B cell (primary cell): Measurements from ENCODE around the gene LSM14B. TPM values are rescaled to one million over a fixed set of nuclear protein-coding genes. Genes with fewer than 3 reads are reported as not detected.

Source experiments
- ATAC-seq: fragments of 200-7000 bp; cut with Tn5 transposase; one replicate; pipeline ENCODE4 v1.10.0; 2021; ENCODE audit warnings: low read depth, mild to moderate bottlenecking, moderate number of reproducible peaks, moderate library complexity
- CTCF ChIA-PET: fragments of 350-600 bp; sonication (Branson Sonifier 250); formaldehyde crosslinking; loops from one replicate; lab custom pipeline; 2021; ENCODE audit warnings: antibody characterized with exemption, inconsistent platforms; lab: Charles Lee
- POLR2A ChIA-PET: fragments of 350-600 bp; sonication (Branson Sonifier 250); formaldehyde crosslinking; loops from one replicate; lab custom pipeline; 2021; ENCODE audit warnings: antibody characterized with exemption; lab: Charles Lee
- DNase-seq: peaks from one replicate; pipeline ENCODE4 v3.0.0; 2013
- H2AFZ ChIP-seq: 2 replicates; pipeline ENCODE4 v1.6.1; 2012; ENCODE audit warnings: mild to moderate bottlenecking, low read depth, low read length; ENCODE audit not compliant: insufficient read depth, poor library complexity, severe bottlenecking
- H3K27ac ChIP-seq, 2 donors: 1 replicate in 1 of 2; 2 replicates in 1 of 2; pipeline ENCODE4 v1.5.1; 2012 to 2013; ENCODE audit warnings: low read length in 2 of 2, mild to moderate bottlenecking in 2 of 2, moderate library complexity in 1 of 2
- H3K27me3 ChIP-seq, 4 experiments: fragments of 200-600 bp in 1 of 4; sonication (generic) in 1 of 4; replicated peaks in 1 of 4; 1 replicate in 2 of 4; 2 replicates in 2 of 4; pipeline versions ENCODE4 v1.6.1 to v1.7.0; 2013 to 2016; ENCODE audit warnings: low read length in 3 of 4, mild to moderate bottlenecking in 2 of 4, mixed read lengths in 1 of 4, moderate library complexity in 1 of 4; ENCODE audit not compliant: insufficient read depth in 4 of 4, control insufficient read depth in 3 of 4; ENCODE audit errors: control extremely low read depth in 1 of 4
- H3K36me3 ChIP-seq, 2 experiments: replicated peaks in 1 of 2; 1 replicate in 1 of 2; 2 replicates in 1 of 2; pipeline versions ENCODE4 v1.6.1 to v1.7.1; 2013; ENCODE audit warnings: low read length in 1 of 2; ENCODE audit not compliant: insufficient read depth in 2 of 2, control insufficient read depth in 1 of 2; ENCODE audit errors: control extremely low read depth in 1 of 2, extremely low read depth in 1 of 2
- H3K4me1 ChIP-seq, 2 donors: fragments of 200-600 bp in 1 of 2; sonication (generic) in 1 of 2; 1 replicate in 1 of 2; 2 replicates in 1 of 2; pipeline versions ENCODE4 v1.5.1 to v1.6.1; 2013 to 2017; ENCODE audit warnings: low read length in 2 of 2; ENCODE audit not compliant: control insufficient read depth in 2 of 2, insufficient read depth in 2 of 2
- H3K4me2 ChIP-seq: replicated peaks from 2 replicates; pipeline ENCODE3; 2012; ENCODE audit warnings: mild to moderate bottlenecking, low read depth, low read length; ENCODE audit not compliant: poor library complexity, severe bottlenecking
- H3K4me3 ChIP-seq, 5 experiments: fragments of 200-600 bp in 1 of 5; sonication (generic) in 1 of 5; 1 replicate in 3 of 5; 2 replicates in 2 of 5; pipeline versions ENCODE4 v1.5.1 to v1.7.0; 2011 to 2016; ENCODE audit warnings: low read length in 4 of 5, mild to moderate bottlenecking in 4 of 5, low read depth in 2 of 5, control low read depth in 1 of 5, moderate library complexity in 1 of 5; ENCODE audit not compliant: insufficient read depth in 1 of 5; ENCODE audit errors: control extremely low read depth in 1 of 5, extremely low read depth in 1 of 5
- H3K79me2 ChIP-seq: fragments of 200-600 bp; sonication (generic); one replicate; pipeline ENCODE4 v1.6.0; 2016; ENCODE audit warnings: low read length; ENCODE audit not compliant: control insufficient read depth, insufficient read depth
- H3K9ac ChIP-seq: fragments of 200-600 bp; sonication (generic); 2 replicates; pipeline ENCODE4 v1.6.1; 2017; ENCODE audit warnings: mild to moderate bottlenecking, low read length, moderate library complexity
- H3K9me3 ChIP-seq, 3 donors: one replicate each; pipeline versions ENCODE4 v1.6.1 to v1.7.1; 2013; ENCODE audit warnings: low read length in 2 of 3; ENCODE audit not compliant: control insufficient read depth in 2 of 3, insufficient read depth in 1 of 3; ENCODE audit errors: control extremely low read depth in 1 of 3
- H4K20me1 ChIP-seq: 2 replicates; pipeline ENCODE4 v1.6.0; 2012; ENCODE audit warnings: mild to moderate bottlenecking, low read length; ENCODE audit not compliant: insufficient read depth, control insufficient read depth, poor library complexity, severe bottlenecking
- H3K27ac Mint-ChIP-seq: one replicate; pipeline ENCODE4 v1.8.0; 2021; ENCODE audit warnings: mixed read lengths
- H3K27me3 Mint-ChIP-seq: one replicate; pipeline ENCODE4 v1.8.0; 2021; ENCODE audit warnings: mixed read lengths
- H3K4me1 Mint-ChIP-seq: one replicate; pipeline ENCODE4 v1.8.0; 2021; ENCODE audit warnings: mixed read lengths
- H3K4me3 Mint-ChIP-seq: one replicate; pipeline ENCODE4 v1.8.0; 2021; ENCODE audit warnings: mixed read lengths
- H3K9me3 Mint-ChIP-seq: one replicate; pipeline ENCODE4 v1.8.0; 2022; ENCODE audit warnings: mixed read lengths; ENCODE audit not compliant: insufficient read depth
- EZH2 ChIP-seq: IDR thresholded peaks from 2 replicates; pipeline ENCODE4 v1.6.1; 2012; ENCODE audit warnings: borderline replicate concordance, low read depth, mild to moderate bottlenecking, moderate library complexity, low read length; ENCODE audit not compliant: insufficient read depth, poor library complexity, severe bottlenecking
- WGBS: methylation state at CpG from one replicate; pipeline ENCODE4 v1.1.5; 2013; ENCODE audit warnings: missing lambda C conversion rate; ENCODE audit not compliant: insufficient coverage; 5-methylcytosine and 5-hydroxymethylcytosine counted together
- intact Hi-C: fragments of 100-400 bp; cut with micrococcal nuclease; formaldehyde crosslinking; loops from one replicate; pipeline ENCODE4 v1.10.0; 2022
- polyA plus RNA-seq: library from polyadenylated mRNA; depleted of rRNA; stranded (reverse); fragments of >200 nt; gene quantifications from 2 replicates; pipeline ENCODE4 v1.2.3, GENCODE V29; 2012
- total RNA-seq, 2 donors: library from RNA; stranded (reverse); fragments of 120-200 nt in 1 of 2; gene quantifications; 1 replicate in 1 of 2; 2 replicates in 1 of 2; pipeline versions ENCODE4 v1.2.3 to v1.2.4, GENCODE V29; 2013 to 2022
- TF ChIP-seq, protein P1 (sequence below): fragments of 200-600 bp; IDR thresholded peaks from one replicate; pipeline ENCODE4 v1.8.0; 2022; ENCODE audit warnings: antibody characterized with exemption, mild to moderate bottlenecking

LSM14B gene
- total and polyA plus RNA-seq, 2 donors (not counting 1 experiment from before 2014, with no cell fraction given): 26.8 to 52.8 TPM

DNA sequence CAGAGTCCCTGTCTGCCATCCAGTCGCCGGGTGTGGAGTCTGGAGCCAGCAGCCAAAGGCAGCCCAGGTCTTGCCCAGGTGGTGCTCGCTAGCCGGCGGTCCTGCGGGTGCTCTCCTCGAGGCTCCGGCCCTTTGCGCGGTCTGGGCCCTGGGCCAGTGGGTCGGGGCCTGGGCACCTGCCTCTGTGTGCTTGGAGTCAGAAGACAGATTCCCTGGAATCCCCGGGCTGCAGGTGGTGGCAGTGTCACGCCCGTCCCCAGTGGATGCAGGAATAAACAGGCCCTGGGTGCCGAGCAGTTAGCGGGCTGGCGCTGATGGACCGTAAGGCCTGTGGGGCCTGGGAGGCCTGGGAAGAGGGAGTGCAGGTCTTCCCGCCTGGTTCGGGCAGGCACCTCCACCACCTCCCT lies 26.6 kb downstream of the LSM14B start:
- POLR2A ChIA-PET: no interaction called here
- intact Hi-C loops: no loop called here
- peaks cover 0 to 18% (median 0%) of the 10 kb centered on the region in 3 donors for H3K9me3 ChIP-seq
- CTCF ChIA-PET: no interaction called here
- H3K4me1 ChIP-seq: peaks cover 7 to 9% of the 10 kb centered on the region in 2 donors
- Mint-ChIP-seq H3K27ac (no peak overlapping the region), H3K9me3 (peaks cover 6% of the 10 kb centered on the region), H3K4me1 (peaks cover 18% of the 10 kb centered on the region), H3K27me3 (no peaks in the 10 kb centered on the region), H3K4me3 (no peak overlapping the region)
- no peak for TF ChIP-seq EZH2
- TF ChIP-seq, protein P1, sequence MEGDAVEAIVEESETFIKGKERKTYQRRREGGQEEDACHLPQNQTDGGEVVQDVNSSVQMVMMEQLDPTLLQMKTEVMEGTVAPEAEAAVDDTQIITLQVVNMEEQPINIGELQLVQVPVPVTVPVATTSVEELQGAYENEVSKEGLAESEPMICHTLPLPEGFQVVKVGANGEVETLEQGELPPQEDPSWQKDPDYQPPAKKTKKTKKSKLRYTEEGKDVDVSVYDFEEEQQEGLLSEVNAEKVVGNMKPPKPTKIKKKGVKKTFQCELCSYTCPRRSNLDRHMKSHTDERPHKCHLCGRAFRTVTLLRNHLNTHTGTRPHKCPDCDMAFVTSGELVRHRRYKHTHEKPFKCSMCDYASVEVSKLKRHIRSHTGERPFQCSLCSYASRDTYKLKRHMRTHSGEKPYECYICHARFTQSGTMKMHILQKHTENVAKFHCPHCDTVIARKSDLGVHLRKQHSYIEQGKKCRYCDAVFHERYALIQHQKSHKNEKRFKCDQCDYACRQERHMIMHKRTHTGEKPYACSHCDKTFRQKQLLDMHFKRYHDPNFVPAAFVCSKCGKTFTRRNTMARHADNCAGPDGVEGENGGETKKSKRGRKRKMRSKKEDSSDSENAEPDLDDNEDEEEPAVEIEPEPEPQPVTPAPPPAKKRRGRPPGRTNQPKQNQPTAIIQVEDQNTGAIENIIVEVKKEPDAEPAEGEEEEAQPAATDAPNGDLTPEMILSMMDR: no peak
- 99% methylated on average over 14 of the region's 20 CpGs for WGBS
- no peak overlapping the region for H3K9ac ChIP-seq
- no peaks in the 10 kb centered on the region for H3K27me3 ChIP-seq
- peaks cover 64% of the 10 kb centered on the region for H4K20me1 ChIP-seq
- H3K27ac ChIP-seq: no peak overlapping the region
- H3K4me3 ChIP-seq: no peak overlapping the region
- no peaks in the 10 kb centered on the region for H3K36me3 ChIP-seq
- no peak overlapping the region for H2AFZ ChIP-seq
- ATAC-seq (no peak), DNase-seq (no peak)
- no peak overlapping the region for H3K4me2 ChIP-seq
- peaks cover 92% of the 10 kb centered on the region for H3K79me2 ChIP-seq

DNA sequence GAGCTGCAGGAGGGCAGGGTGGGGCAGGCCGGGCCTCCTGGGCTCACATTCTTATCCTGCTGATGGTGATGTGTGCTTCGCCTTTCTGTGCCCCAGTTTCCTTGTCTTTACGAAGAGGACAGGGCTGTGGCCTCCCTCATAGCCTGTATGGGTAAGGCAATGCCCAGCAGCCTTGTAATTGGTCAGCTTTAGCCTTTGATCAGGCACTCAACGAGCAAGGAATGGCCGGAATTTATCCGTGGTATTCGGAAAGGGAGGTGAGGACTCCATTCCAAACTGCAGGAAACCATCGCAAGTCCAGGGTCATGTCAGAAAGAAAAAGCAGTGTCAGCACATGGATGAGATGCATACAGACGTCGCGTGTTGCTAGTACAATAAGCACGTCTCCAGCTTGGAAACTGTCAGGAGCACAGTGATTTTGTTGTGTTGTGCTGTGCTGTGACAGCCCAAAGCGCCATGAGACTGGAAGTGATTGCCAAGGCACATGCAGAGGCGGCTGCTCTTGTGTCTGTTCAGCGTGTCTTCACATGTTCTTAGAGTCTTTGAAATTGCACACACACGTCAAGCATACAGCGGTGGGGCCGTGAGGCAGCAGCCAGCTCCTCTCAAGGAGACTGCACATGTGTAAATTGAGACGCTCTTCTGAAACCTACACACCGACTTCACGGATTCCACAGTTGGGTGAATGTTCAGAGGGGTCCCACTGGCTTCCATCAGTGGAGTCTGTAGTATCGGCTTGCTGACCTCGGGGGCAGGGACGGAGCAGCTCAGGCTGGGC lies 27.4 kb downstream of the LSM14B start:
- H3K27ac ChIP-seq: no peak overlapping the region
- 95% methylated on average over 24 of the region's 24 CpGs for WGBS
- Mint-ChIP-seq H3K9me3 (peaks cover 6% of the 10 kb centered on the region), H3K27ac (no peak overlapping the region), H3K27me3 (no peaks in the 10 kb centered on the region), H3K4me1 (peaks cover 13% of the 10 kb centered on the region), H3K4me3 (no peak overlapping the region)
- peaks cover 98% of the 10 kb centered on the region for H3K79me2 ChIP-seq
- ChIA-PET CTCF (no interaction called here), POLR2A (no interaction called here)
- ATAC-seq (no peak), DNase-seq (no peak)
- H3K27me3 ChIP-seq: no peaks in the 10 kb centered on the region
- H2AFZ ChIP-seq: no peak overlapping the region
- H3K4me3 ChIP-seq: no peak overlapping the region
- no peak overlapping the region for H3K4me2 ChIP-seq
- peaks cover 0 to 6% of the 10 kb centered on the region in 2 experiments for H3K36me3 ChIP-seq
- no peak for TF ChIP-seq EZH2
- TF ChIP-seq, protein P1: no peak
- intact Hi-C loops: no loop called here
- peaks cover 0 to 19% (median 0%) of the 10 kb centered on the region in 3 donors for H3K9me3 ChIP-seq
- peaks cover 64% of the 10 kb centered on the region for H4K20me1 ChIP-seq
- H3K4me1 ChIP-seq: peaks cover 4% of the 10 kb centered on the region in 2 donors
- no peak overlapping the region for H3K9ac ChIP-seq
